Suprapubic skin (tissue), 4 donors: ENCODE results near the gene DNAJC11.

Experiments used
- CTCF ChIP-seq, 2 donors: fragments of 200-600 bp in 1 of 2; fragments of 450-650 bp in 1 of 2; sonication (generic) in 1 of 2; IDR thresholded peaks; one replicate each; pipeline ENCODE4 v1.5.1; 2016 to 2019; ENCODE audit warnings: antibody characterized with exemption in 2 of 2, mild to moderate bottlenecking in 1 of 2, moderate library complexity in 1 of 2
- EP300 ChIP-seq: sonication (generic); formaldehyde crosslinking; IDR thresholded peaks from one replicate; pipeline ENCODE4 v1.6.1; 2017; ENCODE audit warnings: antibody characterized with exemption
- POLR2AphosphoS5 ChIP-seq, 3 donors: sonication (generic); formaldehyde crosslinking; IDR thresholded peaks; one replicate each; pipeline ENCODE4 v1.6.1; 2017; ENCODE audit warnings: antibody characterized with exemption in 3 of 3

- no peak for TF ChIP-seq CTCF (IDR thresholded peaks at IDR 0.05)
- TF ChIP-seq EP300 = no peak
- TF ChIP-seq POLR2AphosphoS5 (IDR thresholded peaks at IDR 0.05) = no peak
These were observed 41.1 kb downstream of the DNAJC11 start for GRCh38 chr1:6660415-6661049.
